ENCODE measurements around the gene PHF21A. TPM values are rescaled to one million over a fixed set of nuclear protein-coding genes. Genes with fewer than 3 reads are reported as not detected.

Gene PHF21A
- total and polyA plus RNA-seq, 10 of the 15 experiments (the other 5 are each of a cell fraction or from before 2014, with no cell fraction given): 2.6 to 37.2 (median 16.0) TPM

DNA sequence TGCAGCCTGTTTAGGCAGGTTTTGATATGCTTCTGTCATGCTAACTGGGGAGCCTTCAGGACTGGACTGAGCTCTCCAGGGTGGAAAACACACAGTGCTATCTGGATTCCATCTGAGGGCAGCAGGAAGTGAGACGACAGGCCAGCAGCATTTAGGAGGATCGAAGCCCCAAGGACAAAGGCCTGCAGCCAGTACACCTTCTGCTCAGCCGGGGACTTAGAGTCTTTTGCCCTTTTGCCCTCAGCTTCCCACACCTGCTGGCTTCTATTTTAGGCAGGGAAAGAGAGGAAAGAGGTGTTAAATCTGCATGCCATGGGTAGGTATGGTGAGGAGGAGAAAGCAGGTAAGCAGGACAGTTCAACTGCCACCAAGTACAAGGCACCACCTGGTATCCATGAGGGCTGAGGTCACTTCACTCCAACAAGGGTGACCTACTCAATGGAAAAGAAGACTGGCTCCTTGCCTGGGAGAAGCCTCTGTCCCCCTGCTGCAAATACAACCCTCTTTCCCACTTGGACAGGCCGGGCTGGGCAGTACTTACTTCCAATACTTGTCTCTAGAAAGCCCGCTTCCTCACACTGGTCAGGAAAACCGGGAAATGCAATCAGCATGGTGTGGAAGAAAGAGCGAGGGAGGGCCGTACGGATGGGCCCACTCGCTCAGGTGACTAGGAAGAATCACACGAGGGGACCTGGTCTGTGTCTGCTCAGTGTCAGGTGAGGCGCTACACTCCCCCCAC is 186.5 kb downstream of the PHF21A start:
- Histone ChIP-seq H4K20me1 (ENCODE audit: control insufficient read depth, insufficient read depth) (peaks cover 6% of the 10 kb centered on the region), H3K79me2 (ENCODE audit: control insufficient read depth, insufficient read depth, low read length) (no peaks in the 10 kb centered on the region), H3K4me1 (ENCODE audit: control insufficient read depth, insufficient read depth, low read length) (peaks cover 49% of the 10 kb centered on the region), H3K9ac (ENCODE audit: control insufficient read depth, insufficient read depth, low read length) (no peak overlapping the region), H3K27me3 (replicated peaks in 1 of 2; ENCODE audit: control insufficient read depth in 2 of 2, insufficient read depth in 2 of 2, low read length in 1 of 2) (no peaks in the 10 kb centered on the region), H3K9me3 (replicated peaks; ENCODE audit: control insufficient read depth, insufficient read depth, low read length) (no peaks in the 10 kb centered on the region), H3K4me3 (no peak overlapping the region), H3K36me3 (ENCODE audit: control insufficient read depth in 2 of 2, insufficient read depth in 2 of 2, low read length in 1 of 2) (peaks cover 3 to 12% of the 10 kb centered on the region in 2 experiments; a peak in 3 of 4 replicates), H2AFZ (ENCODE audit: control insufficient read depth, low read depth, low read length) (no peak overlapping the region), H3K27ac (ENCODE audit: control insufficient read depth, insufficient read depth) (no peak overlapping the region), H3K4me2 (ENCODE audit: control insufficient read depth, insufficient read depth) (no peak overlapping the region)
- FAIRE-seq (no peak), DNase-seq (ENCODE audit: low read depth, low spot score) (no peak), ATAC-seq (no peak)
- in situ Hi-C loops (cut with MboI) (no loop called here), intact Hi-C loops (cut with micrococcal nuclease; ENCODE audit: unreplicated experiment) (no loop called here)
- 97% methylated on average over 12 of the region's 12 CpGs for WGBS (ENCODE audit: insufficient coverage, insufficient replicate concordance, low lambda C conversion rate, missing lambda C conversion rate)
- ChIA-PET RAD21 (ENCODE audit: unreplicated experiment) (interaction anchor here (0.6 to 1.0 kb wide), 2 partner anchors 13 to 17 kb away, joined by 3 to 4 read pairs; partner anchors contain the start of gene PEX16), SMC1A (ENCODE audit: uncharacterized antibody, unreplicated experiment) (interaction anchor here (0.6 to 3.0 kb wide), 6 partner anchors 9 to 30 kb away, joined by 3 to 13 read pairs (median 4); partner anchors contain the start of gene PEX16), POLR2A (interaction anchor here (0.7 to 1.2 kb wide), 6 partner anchors 10 to 129 kb away, joined by 3 to 8 read pairs (median 6); partner anchors contain the start of gene CRY2), CTCF (interaction anchor here (0.8 to 3.3 kb wide), 5 partner anchors 9 to 72 kb away, joined by 3 to 21 read pairs (median 6); no protein-coding TSS in a partner anchor)
- BruUV-seq (replicated peaks): no TSS peak
- TF ChIP-seq DPF2 (IDR thresholded peaks at IDR 0.05) (no peak), TAF1 (IDR thresholded peaks at IDR 0.05; ENCODE audit: borderline replicate concordance, low read depth, low read length) (no peak), CBX5 (IDR thresholded peaks at IDR 0.05; ENCODE audit: low read depth) (no peak), GABPA (IDR thresholded peaks at IDR 0.05; ENCODE audit: low read depth) (no peak), HDAC6 (IDR thresholded peaks at IDR 0.05; ENCODE audit: unreplicated experiment) (no peak), MEF2B (IDR thresholded peaks at IDR 0.05; ENCODE audit: partially characterized antibody, poor library complexity, severe bottlenecking) (no peak), NFYA (IDR thresholded peaks at IDR 0.05; ENCODE audit: borderline replicate concordance, low read depth, low read length) (no peak), SREBF1 (IDR thresholded peaks at IDR 0.05; ENCODE audit: low read length) (no peak)
- TF ChIP-seq, protein P1, sequence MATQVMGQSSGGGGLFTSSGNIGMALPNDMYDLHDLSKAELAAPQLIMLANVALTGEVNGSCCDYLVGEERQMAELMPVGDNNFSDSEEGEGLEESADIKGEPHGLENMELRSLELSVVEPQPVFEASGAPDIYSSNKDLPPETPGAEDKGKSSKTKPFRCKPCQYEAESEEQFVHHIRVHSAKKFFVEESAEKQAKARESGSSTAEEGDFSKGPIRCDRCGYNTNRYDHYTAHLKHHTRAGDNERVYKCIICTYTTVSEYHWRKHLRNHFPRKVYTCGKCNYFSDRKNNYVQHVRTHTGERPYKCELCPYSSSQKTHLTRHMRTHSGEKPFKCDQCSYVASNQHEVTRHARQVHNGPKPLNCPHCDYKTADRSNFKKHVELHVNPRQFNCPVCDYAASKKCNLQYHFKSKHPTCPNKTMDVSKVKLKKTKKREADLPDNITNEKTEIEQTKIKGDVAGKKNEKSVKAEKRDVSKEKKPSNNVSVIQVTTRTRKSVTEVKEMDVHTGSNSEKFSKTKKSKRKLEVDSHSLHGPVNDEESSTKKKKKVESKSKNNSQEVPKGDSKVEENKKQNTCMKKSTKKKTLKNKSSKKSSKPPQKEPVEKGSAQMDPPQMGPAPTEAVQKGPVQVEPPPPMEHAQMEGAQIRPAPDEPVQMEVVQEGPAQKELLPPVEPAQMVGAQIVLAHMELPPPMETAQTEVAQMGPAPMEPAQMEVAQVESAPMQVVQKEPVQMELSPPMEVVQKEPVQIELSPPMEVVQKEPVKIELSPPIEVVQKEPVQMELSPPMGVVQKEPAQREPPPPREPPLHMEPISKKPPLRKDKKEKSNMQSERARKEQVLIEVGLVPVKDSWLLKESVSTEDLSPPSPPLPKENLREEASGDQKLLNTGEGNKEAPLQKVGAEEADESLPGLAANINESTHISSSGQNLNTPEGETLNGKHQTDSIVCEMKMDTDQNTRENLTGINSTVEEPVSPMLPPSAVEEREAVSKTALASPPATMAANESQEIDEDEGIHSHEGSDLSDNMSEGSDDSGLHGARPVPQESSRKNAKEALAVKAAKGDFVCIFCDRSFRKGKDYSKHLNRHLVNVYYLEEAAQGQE (IDR thresholded peaks at IDR 0.05; ENCODE audit: low read depth, low read length): no peak
- TF ChIP-seq, protein P2, sequence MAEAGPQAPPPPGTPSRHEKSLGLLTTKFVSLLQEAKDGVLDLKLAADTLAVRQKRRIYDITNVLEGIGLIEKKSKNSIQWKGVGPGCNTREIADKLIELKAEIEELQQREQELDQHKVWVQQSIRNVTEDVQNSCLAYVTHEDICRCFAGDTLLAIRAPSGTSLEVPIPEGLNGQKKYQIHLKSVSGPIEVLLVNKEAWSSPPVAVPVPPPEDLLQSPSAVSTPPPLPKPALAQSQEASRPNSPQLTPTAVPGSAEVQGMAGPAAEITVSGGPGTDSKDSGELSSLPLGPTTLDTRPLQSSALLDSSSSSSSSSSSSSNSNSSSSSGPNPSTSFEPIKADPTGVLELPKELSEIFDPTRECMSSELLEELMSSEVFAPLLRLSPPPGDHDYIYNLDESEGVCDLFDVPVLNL (IDR thresholded peaks at IDR 0.05; ENCODE audit: low read depth, low read length): no peak
- TF ChIP-seq, protein P3, sequence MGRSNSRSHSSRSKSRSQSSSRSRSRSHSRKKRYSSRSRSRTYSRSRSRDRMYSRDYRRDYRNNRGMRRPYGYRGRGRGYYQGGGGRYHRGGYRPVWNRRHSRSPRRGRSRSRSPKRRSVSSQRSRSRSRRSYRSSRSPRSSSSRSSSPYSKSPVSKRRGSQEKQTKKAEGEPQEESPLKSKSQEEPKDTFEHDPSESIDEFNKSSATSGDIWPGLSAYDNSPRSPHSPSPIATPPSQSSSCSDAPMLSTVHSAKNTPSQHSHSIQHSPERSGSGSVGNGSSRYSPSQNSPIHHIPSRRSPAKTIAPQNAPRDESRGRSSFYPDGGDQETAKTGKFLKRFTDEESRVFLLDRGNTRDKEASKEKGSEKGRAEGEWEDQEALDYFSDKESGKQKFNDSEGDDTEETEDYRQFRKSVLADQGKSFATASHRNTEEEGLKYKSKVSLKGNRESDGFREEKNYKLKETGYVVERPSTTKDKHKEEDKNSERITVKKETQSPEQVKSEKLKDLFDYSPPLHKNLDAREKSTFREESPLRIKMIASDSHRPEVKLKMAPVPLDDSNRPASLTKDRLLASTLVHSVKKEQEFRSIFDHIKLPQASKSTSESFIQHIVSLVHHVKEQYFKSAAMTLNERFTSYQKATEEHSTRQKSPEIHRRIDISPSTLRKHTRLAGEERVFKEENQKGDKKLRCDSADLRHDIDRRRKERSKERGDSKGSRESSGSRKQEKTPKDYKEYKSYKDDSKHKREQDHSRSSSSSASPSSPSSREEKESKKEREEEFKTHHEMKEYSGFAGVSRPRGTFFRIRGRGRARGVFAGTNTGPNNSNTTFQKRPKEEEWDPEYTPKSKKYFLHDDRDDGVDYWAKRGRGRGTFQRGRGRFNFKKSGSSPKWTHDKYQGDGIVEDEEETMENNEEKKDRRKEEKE (IDR thresholded peaks at IDR 0.05): no peak
- TF ChIP-seq, protein P4, sequence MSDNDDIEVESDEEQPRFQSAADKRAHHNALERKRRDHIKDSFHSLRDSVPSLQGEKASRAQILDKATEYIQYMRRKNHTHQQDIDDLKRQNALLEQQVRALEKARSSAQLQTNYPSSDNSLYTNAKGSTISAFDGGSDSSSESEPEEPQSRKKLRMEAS (IDR thresholded peaks at IDR 0.05; ENCODE audit: low read depth, low read length): no peak
- TF ChIP-seq, protein P5, sequence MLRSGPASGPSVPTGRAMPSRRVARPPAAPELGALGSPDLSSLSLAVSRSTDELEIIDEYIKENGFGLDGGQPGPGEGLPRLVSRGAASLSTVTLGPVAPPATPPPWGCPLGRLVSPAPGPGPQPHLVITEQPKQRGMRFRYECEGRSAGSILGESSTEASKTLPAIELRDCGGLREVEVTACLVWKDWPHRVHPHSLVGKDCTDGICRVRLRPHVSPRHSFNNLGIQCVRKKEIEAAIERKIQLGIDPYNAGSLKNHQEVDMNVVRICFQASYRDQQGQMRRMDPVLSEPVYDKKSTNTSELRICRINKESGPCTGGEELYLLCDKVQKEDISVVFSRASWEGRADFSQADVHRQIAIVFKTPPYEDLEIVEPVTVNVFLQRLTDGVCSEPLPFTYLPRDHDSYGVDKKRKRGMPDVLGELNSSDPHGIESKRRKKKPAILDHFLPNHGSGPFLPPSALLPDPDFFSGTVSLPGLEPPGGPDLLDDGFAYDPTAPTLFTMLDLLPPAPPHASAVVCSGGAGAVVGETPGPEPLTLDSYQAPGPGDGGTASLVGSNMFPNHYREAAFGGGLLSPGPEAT (IDR thresholded peaks at IDR 0.05; ENCODE audit: low read depth): no peak

Measured in GM12878 (cell line).